Measurements from ENCODE around the gene MAST3.

MAST3 gene

DNA sequence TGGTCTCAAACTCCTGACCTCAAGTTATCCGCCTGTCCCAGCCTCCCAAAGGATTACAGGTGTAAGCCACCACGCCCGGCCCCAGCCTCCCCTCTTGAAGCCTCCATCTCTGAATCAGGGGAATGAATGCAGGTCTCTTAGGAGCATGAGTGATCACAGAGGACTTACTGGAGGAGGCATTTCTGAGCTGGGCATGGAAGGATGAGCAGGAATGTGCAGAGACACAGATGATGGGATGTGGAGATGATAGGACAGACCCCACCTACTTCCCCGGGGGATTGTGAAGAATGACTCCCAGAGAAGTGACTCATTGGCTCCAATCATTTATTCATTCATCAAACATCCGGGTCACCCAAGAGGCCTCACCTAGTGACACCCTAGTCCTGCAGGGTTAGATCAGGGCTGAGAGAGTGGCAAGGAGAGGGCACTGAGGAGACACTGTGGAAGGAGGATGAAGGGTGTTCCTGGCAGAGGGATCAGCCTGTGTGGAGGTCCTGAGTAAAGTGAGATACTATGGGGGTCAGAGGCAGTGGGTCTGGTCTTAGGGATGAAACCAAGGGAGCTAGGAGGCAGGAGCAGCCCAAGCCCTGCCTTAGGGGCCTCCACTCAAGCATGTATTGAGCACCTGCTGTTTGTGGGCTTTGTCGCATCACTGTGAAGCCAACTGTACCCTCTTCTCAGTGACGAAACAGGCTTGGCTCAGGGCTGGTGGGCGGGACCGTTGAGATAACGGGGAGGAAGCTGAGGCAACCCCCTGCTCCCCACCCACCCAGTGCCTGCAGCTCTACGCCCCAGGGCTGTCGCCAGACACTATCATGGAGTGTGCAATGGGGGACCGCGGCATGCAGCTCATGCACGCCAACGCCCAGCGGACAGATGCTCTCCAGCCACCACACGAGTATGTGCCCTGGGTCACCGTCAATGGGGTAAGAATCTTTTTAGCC lies 79.1 kb downstream of the MAST3 start:
- no peak for TF ChIP-seq CTCF (IDR thresholded peaks at IDR 0.05)

DNA sequence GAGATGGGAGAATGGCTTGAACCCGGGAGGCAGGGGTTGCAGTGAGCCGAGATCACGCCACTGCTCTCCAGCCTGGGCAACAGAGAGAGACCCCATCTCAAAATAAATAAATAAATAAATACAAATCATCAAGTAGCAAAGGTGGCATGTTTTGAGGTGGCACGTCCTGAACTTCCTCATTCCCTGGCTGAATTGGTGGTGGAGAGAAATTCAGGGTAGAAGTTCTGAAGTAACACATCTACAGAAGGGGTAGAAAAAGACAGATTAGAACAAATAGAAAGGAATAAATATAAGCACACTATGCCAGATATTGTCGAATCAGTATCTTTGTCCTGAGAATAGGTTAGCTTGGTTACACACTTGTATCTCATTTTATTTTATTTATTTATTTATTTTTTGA lies 82.4 kb downstream of the MAST3 start:
- TF ChIP-seq CTCF (IDR thresholded peaks at IDR 0.05): no peak

GRCh38 chr19:18183529-18183928 lies 86.0 kb downstream of the MAST3 start:
- no peak for TF ChIP-seq CTCF (IDR thresholded peaks at IDR 0.05)

DNA sequence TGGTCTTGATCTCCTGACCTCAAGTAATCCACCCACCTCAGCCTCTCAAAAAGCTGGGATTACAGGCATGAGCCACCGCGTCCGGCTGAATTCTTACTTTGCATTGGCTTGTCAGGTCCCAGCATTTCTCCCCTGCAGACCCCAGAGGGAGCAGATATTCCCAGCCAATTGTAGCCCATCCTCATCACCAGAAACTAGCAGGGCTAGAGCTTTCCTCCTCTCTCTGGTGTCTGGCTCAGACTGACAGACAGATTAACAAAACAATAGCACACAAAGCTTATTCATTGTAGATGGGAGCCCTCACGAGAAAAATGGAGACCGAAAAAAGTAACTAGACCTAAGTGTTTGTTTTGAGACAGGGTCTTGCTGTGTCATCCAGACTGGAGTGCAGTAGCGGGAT lies 88.0 kb downstream of the MAST3 start:
- TF ChIP-seq CTCF (IDR thresholded peaks at IDR 0.05): no peak

- TF ChIP-seq CTCF (IDR thresholded peaks at IDR 0.05): no peak
Observed at GRCh38 chr19:18190278-18190677, 92.7 kb downstream of the MAST3 start.

DNA sequence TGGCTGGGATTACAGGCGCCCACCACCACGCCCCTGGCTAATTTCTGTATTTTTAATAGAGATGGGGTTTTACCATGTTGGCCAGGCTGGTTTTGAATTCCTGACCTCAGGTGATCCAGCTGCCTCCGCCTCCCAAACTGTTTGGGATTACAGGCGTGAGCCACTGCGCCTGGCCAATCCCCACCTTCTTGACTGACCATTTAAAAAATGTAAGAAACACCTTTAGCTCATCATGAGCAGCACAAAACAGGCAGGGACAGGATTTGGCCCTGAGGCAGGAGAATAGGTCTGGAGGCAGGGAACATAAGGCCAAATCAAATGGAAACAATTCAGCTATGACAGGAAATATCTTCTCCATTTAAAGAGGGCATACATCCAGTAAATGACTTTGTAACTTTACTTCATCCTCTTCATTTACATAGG lies 94.1 kb downstream of the MAST3 start:
- TF ChIP-seq CTCF (IDR thresholded peaks at IDR 0.05): no peak

- TF ChIP-seq CTCF (IDR thresholded peaks at IDR 0.05): no peak
Observed at GRCh38 chr19:18192673-18193387, 95.3 kb downstream of the MAST3 start, which contains the start of gene MPV17L2. TSS of gene MPV17L2 (plus strand) at chr19:18193218. CDS start at chr19:18193282, 64 bp downstream.

All from LNCAP (cell line).